Measurements from ENCODE around the gene ABI1.

GRCh38 chr10:26738301-26738911 lies 122.4 kb downstream of the ABI1 start:
- TF ChIP-seq ZNF124 (CRISPR knock-in tag; IDR thresholded peaks at IDR 0.05): no peak
- TF ChIP-seq, protein P1, sequence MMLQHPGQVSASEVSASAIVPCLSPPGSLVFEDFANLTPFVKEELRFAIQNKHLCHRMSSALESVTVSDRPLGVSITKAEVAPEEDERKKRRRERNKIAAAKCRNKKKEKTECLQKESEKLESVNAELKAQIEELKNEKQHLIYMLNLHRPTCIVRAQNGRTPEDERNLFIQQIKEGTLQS (IDR thresholded peaks at IDR 0.05): no peak
- TF ChIP-seq, protein P1 (CRISPR knock-in tag; conservative IDR thresholded peaks at IDR 0.05): no peak
